Caco-2 (cell line): ENCODE data around the gene AP2B1. TPM values are rescaled to one million over a fixed set of nuclear protein-coding genes. Genes with fewer than 3 reads are reported as not detected.

ENCODE experiments used
- BruUV-seq: library from RNA; stranded (reverse); fragments of 400-500 nt; replicated peaks from 2 replicates; lab custom pipeline; 2021; lab: Mats Ljungman, UMichigan
- CTCF ChIA-PET: fragments of 300-600 bp; sonication (Branson Sonifier 250); formaldehyde crosslinking; loops from one replicate; lab custom pipeline; 2022; ENCODE audit warnings: antibody characterized with exemption; lab: Charles Lee
- POLR2A ChIA-PET: fragments of 300-600 bp; sonication (Branson Sonifier 250); formaldehyde crosslinking; loops from one replicate; lab custom pipeline; 2022; ENCODE audit warnings: antibody characterized with exemption; lab: Charles Lee
- DNase-seq, 2 experiments: peaks; one replicate each; pipeline versions ENCODE4 v3.0.0 to v3.0.0-alpha.2; 2020 to 2022
- H3K27me3 ChIP-seq: replicated peaks from 2 replicates; pipeline ENCODE4 v1.6.0; 2011; ENCODE audit warnings: low read length; ENCODE audit not compliant: control insufficient read depth, insufficient read depth
- H3K36me3 ChIP-seq: 2 replicates; pipeline ENCODE4 v1.5.1; 2011; ENCODE audit warnings: low read length; ENCODE audit not compliant: control insufficient read depth, insufficient read depth
- H3K4me1 ChIP-seq: fragments of 250-450 bp; sonication (Bioruptor Pico); 2 replicates; pipeline ENCODE4 v1.5.1; 2020; ENCODE audit warnings: mild to moderate bottlenecking
- H3K4me3 ChIP-seq: 2 replicates; pipeline ENCODE4 v1.5.1; 2011; ENCODE audit warnings: low read depth, mild to moderate bottlenecking, control low read depth, low read length
- H3K9me3 ChIP-seq: fragments of 250-450 bp; sonication (Bioruptor Pico); 2 replicates; pipeline ENCODE4 v1.5.1; 2020; ENCODE audit warnings: mild to moderate bottlenecking, moderate library complexity
- H3K27ac Mint-ChIP-seq: one replicate; pipeline ENCODE4 v1.8.0; 2022; ENCODE audit warnings: mixed read lengths; ENCODE audit not compliant: unreplicated experiment
- H3K27me3 Mint-ChIP-seq: one replicate; pipeline ENCODE4 v1.8.0; 2022; ENCODE audit warnings: mixed read lengths; ENCODE audit not compliant: insufficient read depth, unreplicated experiment
- H3K36me3 Mint-ChIP-seq: one replicate; pipeline ENCODE4 v1.8.0; 2022; ENCODE audit warnings: mild to moderate bottlenecking, mixed read lengths; ENCODE audit not compliant: insufficient read depth, unreplicated experiment
- H3K4me1 Mint-ChIP-seq: one replicate; pipeline ENCODE4 v1.8.0; 2022; ENCODE audit warnings: low read depth, mixed read lengths; ENCODE audit not compliant: unreplicated experiment
- H3K4me3 Mint-ChIP-seq: one replicate; pipeline ENCODE4 v1.8.0; 2022; ENCODE audit warnings: mild to moderate bottlenecking, moderate library complexity, mixed read lengths; ENCODE audit not compliant: unreplicated experiment
- H3K9me3 Mint-ChIP-seq: one replicate; pipeline ENCODE4 v1.8.0; 2022; ENCODE audit warnings: mixed read lengths; ENCODE audit not compliant: unreplicated experiment
- CTCF ChIP-seq, 2 experiments: fragments of 200-600 bp in 1 of 2; IDR thresholded peaks; 1 replicate in 1 of 2; 2 replicates in 1 of 2; pipeline versions ENCODE4 v1.5.1 to v1.8.0; 2011 to 2022; ENCODE audit warnings: antibody characterized with exemption in 1 of 2, control low read depth in 1 of 2, inconsistent platforms in 1 of 2, low read depth in 1 of 2, low read length in 1 of 2, mild to moderate bottlenecking in 1 of 2, moderate library complexity in 1 of 2; ENCODE audit not compliant: insufficient read depth in 1 of 2, severe bottlenecking in 1 of 2, unreplicated experiment in 1 of 2
- intact Hi-C: fragments of 100-400 bp; cut with micrococcal nuclease; formaldehyde crosslinking; loops from one replicate; pipeline ENCODE4 v1.10.0; 2022; ENCODE audit not compliant: unreplicated experiment
- total RNA-seq: library from RNA; stranded (reverse); gene quantifications from 2 replicates; pipeline ENCODE4 v1.2.3, GENCODE V29; 2022

Gene AP2B1
- total RNA-seq, 1 experiment from 2014 or later, result 228 TPM

GRCh38 chr17:35542990-35543389, 44.1 kb upstream of the AP2B1 start:
- H3K4me3 ChIP-seq, result no peak overlapping the region
- no peaks in the 10 kb centered on the region for H3K36me3 ChIP-seq
- no TSS peak for BruUV-seq
- Mint-ChIP-seq H3K4me1 (no peaks in the 10 kb centered on the region), H3K27me3 (peaks cover 30% of the 10 kb centered on the region), H3K4me3 (no peak overlapping the region), H3K36me3 (no peaks in the 10 kb centered on the region), H3K27ac (no peak overlapping the region), H3K9me3 (no peaks in the 10 kb centered on the region)
- ChIA-PET POLR2A (no interaction called here), CTCF (interaction anchor here (1.2 kb wide), 1 partner anchor 10 kb away, joined by 3 read pairs; no protein-coding TSS in a partner anchor)
- no peaks in the 10 kb centered on the region for H3K9me3 ChIP-seq
- intact Hi-C loops, result no loop called here
- no peaks in the 10 kb centered on the region for H3K4me1 ChIP-seq
- DNase-seq, result no peak
- no peaks in the 10 kb centered on the region for H3K27me3 ChIP-seq
- TF ChIP-seq CTCF (IDR thresholded peaks at IDR 0.05; ENCODE audit: insufficient read depth in 1 of 2, low read depth in 1 of 2, low read length in 1 of 2, severe bottlenecking in 1 of 2, unreplicated experiment in 1 of 2), result no peak

GRCh38 chr17:35543856-35544255, 43.3 kb upstream of the AP2B1 start:
- POLR2A ChIA-PET, result no interaction called here
- no peaks in the 10 kb centered on the region for H3K36me3 ChIP-seq

GRCh38 chr17:35545150-35545549, 42.0 kb upstream of the AP2B1 start:
- Histone ChIP-seq H3K9me3 (no peaks in the 10 kb centered on the region), H3K4me1 (no peaks in the 10 kb centered on the region), H3K4me3 (no peak overlapping the region), H3K27me3 (no peaks in the 10 kb centered on the region; the same call in 1 of the 2 replicates), H3K36me3 (no peaks in the 10 kb centered on the region)
- ChIA-PET POLR2A (interaction anchor here (0.6 kb wide), 1 partner anchor 23 kb away, joined by 3 read pairs; no protein-coding TSS in a partner anchor), CTCF (no interaction called here)
- DNase-seq, result no peak
- Mint-ChIP-seq H3K4me1 (no peaks in the 10 kb centered on the region), H3K36me3 (no peaks in the 10 kb centered on the region), H3K27ac (no peak overlapping the region), H3K27me3 (peaks cover 36% of the 10 kb centered on the region), H3K4me3 (no peak overlapping the region), H3K9me3 (no peaks in the 10 kb centered on the region)
- no peak for TF ChIP-seq CTCF (IDR thresholded peaks at IDR 0.05; ENCODE audit: insufficient read depth in 1 of 2, low read depth in 1 of 2, low read length in 1 of 2, severe bottlenecking in 1 of 2, unreplicated experiment in 1 of 2)
- no TSS peak for BruUV-seq
- intact Hi-C loops, result no loop called here

More at GRCh38 chr17:35543856-35544255, 43.3 kb upstream of the AP2B1 start:
- Mint-ChIP-seq H3K36me3 (no peaks in the 10 kb centered on the region), H3K4me1 (no peaks in the 10 kb centered on the region), H3K27ac (no peak overlapping the region), H3K4me3 (no peak overlapping the region), H3K27me3 (peaks cover 34% of the 10 kb centered on the region), H3K9me3 (no peaks in the 10 kb centered on the region)
- Histone ChIP-seq H3K4me1 (no peaks in the 10 kb centered on the region), H3K9me3 (no peaks in the 10 kb centered on the region), H3K4me3 (no peak overlapping the region), H3K27me3 (no peaks in the 10 kb centered on the region; the same call in 1 of the 2 replicates)
- CTCF ChIA-PET, result no interaction called here
- no peak for TF ChIP-seq CTCF (IDR thresholded peaks at IDR 0.05; ENCODE audit: insufficient read depth in 1 of 2, low read depth in 1 of 2, low read length in 1 of 2, severe bottlenecking in 1 of 2, unreplicated experiment in 1 of 2)
- intact Hi-C loops, result no loop called here
- no TSS peak for BruUV-seq
- no peak for DNase-seq
